SK-N-SH (cell line): ENCODE results near the gene ARMC6. TPM values are rescaled to one million over a fixed set of nuclear protein-coding genes. Genes with fewer than 3 reads are reported as not detected.

Source experiments
- CTCF ChIA-PET: fragments of 300-600, 350-600 bp; formaldehyde crosslinking; extraction: SDS; loops from one replicate; lab custom pipeline; 2021; lab: Yijun Ruan, JAX
- POLR2A ChIA-PET: fragments of 350-600 bp; sonication (Branson Sonifier 250); formaldehyde crosslinking; extraction: SDS; loops from one replicate; lab custom pipeline; 2020; ENCODE audit warnings: antibody characterized with exemption, inconsistent platforms; lab: Yijun Ruan, JAX
- DNase-seq: peaks from one replicate; pipeline ENCODE4 v3.0.0; 2012
- H2AFZ ChIP-seq: fragments of 200-600 bp; sonication (generic); 2 replicates; pipeline ENCODE4 v1.8.1; 2016; ENCODE audit warnings: antibody characterized with exemption, mild to moderate bottlenecking, low read depth
- H3F3A ChIP-seq: fragments of 200-600 bp; sonication (generic); replicated peaks from 2 replicates; pipeline ENCODE3; 2016; ENCODE audit warnings: antibody characterized with exemption, mild to moderate bottlenecking; ENCODE audit not compliant: insufficient read depth
- H3K27ac ChIP-seq, 2 experiments: fragments of 200-500 bp in 1 of 2; fragments of 200-600 bp in 1 of 2; sonication (Bioruptor generic) in 1 of 2; sonication (generic), shearing (Covaris generic) in 1 of 2; 2 replicates each; pipeline versions ENCODE4 v1.5.1 to v1.6.1; 2014 to 2016; ENCODE audit warnings: low read depth in 2 of 2, inconsistent platforms in 1 of 2, low read length in 1 of 2, mild to moderate bottlenecking in 1 of 2, mixed read lengths in 1 of 2
- H3K27me3 ChIP-seq: fragments of 200-600 bp; sonication (generic), shearing (Covaris generic); 2 replicates; pipeline ENCODE4 v1.6.1; 2016; ENCODE audit warnings: mixed run types; ENCODE audit not compliant: insufficient read depth
- H3K36me3 ChIP-seq, 2 experiments: fragments of 200-500 bp in 1 of 2; fragments of 200-600 bp in 1 of 2; sonication (Bioruptor generic) in 1 of 2; sonication (generic) in 1 of 2; replicated peaks in 1 of 2; 2 replicates each; pipeline versions ENCODE3 to v1.5.1; 2014 to 2016; ENCODE audit warnings: low read length in 1 of 2, mild to moderate bottlenecking in 1 of 2; ENCODE audit not compliant: insufficient read depth in 2 of 2, control insufficient read depth in 1 of 2
- H3K4me1 ChIP-seq, 2 experiments: fragments of 200-500 bp in 1 of 2; fragments of 200-600 bp in 1 of 2; sonication (Bioruptor generic) in 1 of 2; sonication (generic), shearing (Covaris generic) in 1 of 2; 2 replicates each; pipeline versions ENCODE4 v1.5.1 to v1.6.1; 2014 to 2016; ENCODE audit warnings: low read depth in 1 of 2, low read length in 1 of 2, mixed run types in 1 of 2; ENCODE audit not compliant: insufficient read depth in 2 of 2, control insufficient read depth in 1 of 2
- H3K4me2 ChIP-seq: fragments of 200-600 bp; sonication (generic), shearing (Covaris generic); 2 replicates; pipeline ENCODE4 v1.6.1; 2017; ENCODE audit warnings: mixed run types
- H3K4me3 ChIP-seq, 2 experiments: fragments of 200-500 bp in 1 of 2; fragments of 200-600 bp in 1 of 2; sonication (Bioruptor generic) in 1 of 2; sonication (generic), shearing (Covaris generic) in 1 of 2; 2 replicates each; pipeline versions ENCODE4 v1.5.1 to v1.8.1; 2014 to 2016; ENCODE audit warnings: low read depth in 2 of 2, inconsistent platforms in 1 of 2, low read length in 1 of 2, mild to moderate bottlenecking in 1 of 2, mixed read lengths in 1 of 2, moderate library complexity in 1 of 2
- H3K79me2 ChIP-seq: fragments of 200-600 bp; sonication (generic); 2 replicates; pipeline ENCODE4 v1.8.1; 2017; ENCODE audit warnings: mild to moderate bottlenecking; ENCODE audit not compliant: insufficient read depth
- H3K9ac ChIP-seq: fragments of 200-600 bp; sonication (generic); 2 replicates; pipeline ENCODE4 v1.6.1; 2017; ENCODE audit warnings: mixed run types
- H3K9me2 ChIP-seq: fragments of 200-600 bp; sonication (generic); 2 replicates; pipeline ENCODE4 v1.6.1; 2017; ENCODE audit warnings: mixed run types
- H3K9me3 ChIP-seq: fragments of 200-600 bp; sonication (generic); 2 replicates; pipeline ENCODE4 v1.6.1; 2017; ENCODE audit warnings: mixed run types, mild to moderate bottlenecking, moderate library complexity
- H4K20me1 ChIP-seq: fragments of 200-600 bp; sonication (generic); 2 replicates; pipeline ENCODE4 v1.6.1; 2017; ENCODE audit warnings: mild to moderate bottlenecking, mixed run types; ENCODE audit not compliant: insufficient read depth
- CHD2 ChIP-seq: fragments of 150-350 bp; IDR thresholded peaks from 2 replicates; pipeline ENCODE4 v1.6.1; 2018; ENCODE audit warnings: low read length; ENCODE audit not compliant: partially characterized antibody
- FOXM1 ChIP-seq: IDR thresholded peaks from 2 replicates; pipeline ENCODE4 v1.4.0; 2012; ENCODE audit warnings: low read depth, mild to moderate bottlenecking
- GATA2 ChIP-seq: sonication (generic); formaldehyde crosslinking; IDR thresholded peaks from 2 replicates; pipeline ENCODE4 v1.5.0; 2020; ENCODE audit warnings: mild to moderate bottlenecking, missing genetic modification reagents
- MXI1 ChIP-seq: IDR thresholded peaks from 2 replicates; pipeline ENCODE4 v1.6.1; 2012; ENCODE audit warnings: mild to moderate bottlenecking, low read depth, low read length, improper control_type of control experiment
- NFIC ChIP-seq: IDR thresholded peaks from 2 replicates; pipeline ENCODE4 v1.4.0; 2012; ENCODE audit warnings: borderline replicate concordance
- NRF1 ChIP-seq: IDR thresholded peaks from 2 replicates; pipeline ENCODE4 v1.6.1; 2012; ENCODE audit warnings: low read depth, mild to moderate bottlenecking, low read length
- RAD21 ChIP-seq: IDR thresholded peaks from 2 replicates; pipeline ENCODE4 v1.6.1; 2012; ENCODE audit warnings: mild to moderate bottlenecking, low read length
- RCOR1 ChIP-seq: fragments of 150-350 bp; IDR thresholded peaks from 2 replicates; pipeline ENCODE4 v1.6.1; 2017; ENCODE audit warnings: antibody characterized with exemption, low read length
- REST ChIP-seq: IDR thresholded peaks from 2 replicates; pipeline ENCODE4 v1.6.1; 2012; ENCODE audit warnings: mild to moderate bottlenecking, low read depth, low read length, moderate library complexity
- SMC3 ChIP-seq: IDR thresholded peaks from 2 replicates; pipeline ENCODE4 v1.6.1; 2012; ENCODE audit warnings: low read depth, low read length, improper control_type of control experiment
- ZBTB33 ChIP-seq: IDR thresholded peaks from 2 replicates; pipeline ENCODE4 v1.4.0; 2012; ENCODE audit warnings: low read depth, borderline replicate concordance
- WGBS: methylation state at CpG from one replicate; pipeline ENCODE4 v1.1.6; 2017; ENCODE audit warnings: low lambda C conversion rate; 5-methylcytosine and 5-hydroxymethylcytosine counted together
- polyA plus RNA-seq, 3 experiments: library from polyadenylated mRNA; depleted of rRNA; stranded (reverse); fragments of >200 nt; gene quantifications; 2 replicates each; pipeline ENCODE4 v1.2.3, GENCODE V29; 2012

The ARMC6 gene
- polyA plus RNA-seq, 1 of the 3 experiments (the other 2 are of a cell fraction): 34.7 TPM

- 81% methylated on average over 17 of the region's 18 CpGs for WGBS
- no peaks in the 10 kb centered on the region for H3K4me1 ChIP-seq
These were observed 65.6 kb downstream of the ARMC6 start for GRCh38 chr19:19098703-19099632.

More at GRCh38 chr19:19098703-19099632, 65.6 kb downstream of the ARMC6 start:
- no peak overlapping the region for H2AFZ ChIP-seq
- POLR2A ChIA-PET: no interaction called here
- no peaks in the 10 kb centered on the region for H3K27me3 ChIP-seq
- no peak overlapping the region for H3K4me3 ChIP-seq
- CTCF ChIA-PET: interaction anchor here (1.0 kb wide), 1 partner anchor 17 kb away, joined by 3 read pairs; no protein-coding TSS in a partner anchor
- H3K9me2 ChIP-seq: no peaks in the 10 kb centered on the region
- no peaks in the 10 kb centered on the region for H3F3A ChIP-seq
- H3K36me3 ChIP-seq: no peaks in the 10 kb centered on the region
- H4K20me1 ChIP-seq: no peaks in the 10 kb centered on the region
- no peak overlapping the region for H3K9ac ChIP-seq
- no peak for TF ChIP-seq ZBTB33
- no peak for TF ChIP-seq SMC3
- TF ChIP-seq NFIC: no peak
- TF ChIP-seq MXI1: no peak
- no peak for TF ChIP-seq REST
- TF ChIP-seq GATA2: no peak
- no peak for TF ChIP-seq RCOR1
- TF ChIP-seq CHD2: no peak
- no peak for TF ChIP-seq RAD21
- TF ChIP-seq FOXM1: no peak
- no peak for TF ChIP-seq NRF1
- TF ChIP-seq, all 33 proteins: peak for 0
- H3K27ac ChIP-seq: no peak overlapping the region
- H3K9me3 ChIP-seq: no peaks in the 10 kb centered on the region
- H3K79me2 ChIP-seq: no peaks in the 10 kb centered on the region
- H3K4me2 ChIP-seq: no peak overlapping the region
- DNase-seq: no peak
